ENCODE results near the gene FGD3.
"Not testable (repeated sequence)": the region's sequence is repeated elsewhere in the genome, so short reads cannot be mapped to it uniquely, and the experiment has no call there.

FGD3 gene

GRCh38 chr9:92988215-92988768 lies 41.0 kb downstream of the FGD3 start:
- H3K27ac ChIP-seq (ENCODE audit: poor library complexity, severe bottlenecking) = peak overlapping the region; percentile 30

DNA sequence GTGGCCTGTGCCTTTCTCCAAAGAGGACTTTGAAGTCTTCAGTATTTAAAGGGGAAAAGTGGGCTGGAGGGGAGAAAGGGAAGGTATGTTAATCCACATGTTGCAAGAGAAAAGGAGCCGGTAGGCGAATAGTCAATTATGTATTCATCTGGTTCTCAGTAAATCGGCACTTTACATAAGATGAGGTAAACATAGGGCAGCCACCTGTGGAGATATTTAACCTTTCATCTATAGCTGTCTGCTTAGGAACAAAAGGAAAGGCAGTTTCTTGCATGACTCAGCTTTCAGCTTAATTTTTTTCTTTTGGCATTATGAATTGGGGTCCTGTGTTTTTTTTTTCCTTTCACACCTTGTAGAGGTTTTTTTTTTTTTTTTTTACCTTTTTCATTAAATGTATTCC lies 42.2 kb downstream of the FGD3 start:
- no peak for ATAC-seq (ENCODE audit: low read depth)
- DNase-seq (ENCODE audit: low spot score) = no peak

More at GRCh38 chr9:92988215-92988768, 41.0 kb downstream of the FGD3 start:
- Histone ChIP-seq H3K4me1 (ENCODE audit: insufficient read depth, poor library complexity, severe bottlenecking) (peaks cover 7% of the 10 kb centered on the region), H3K9me3 (ENCODE audit: severe bottlenecking) (peaks cover 12% of the 10 kb centered on the region), H3K4me3 (ENCODE audit: severe bottlenecking) (no peak overlapping the region), H3K27me3 (ENCODE audit: insufficient read depth, poor library complexity, severe bottlenecking) (no peaks in the 10 kb centered on the region), H3K36me3 (ENCODE audit: low read depth) (no peaks in the 10 kb centered on the region)
- ATAC-seq (ENCODE audit: low read depth) (peak; percentile 83), DNase-seq (ENCODE audit: low spot score) (no peak)
- TF ChIP-seq CTCF (IDR thresholded peaks at IDR 0.05; ENCODE audit: poor library complexity, severe bottlenecking) = no peak

DNA sequence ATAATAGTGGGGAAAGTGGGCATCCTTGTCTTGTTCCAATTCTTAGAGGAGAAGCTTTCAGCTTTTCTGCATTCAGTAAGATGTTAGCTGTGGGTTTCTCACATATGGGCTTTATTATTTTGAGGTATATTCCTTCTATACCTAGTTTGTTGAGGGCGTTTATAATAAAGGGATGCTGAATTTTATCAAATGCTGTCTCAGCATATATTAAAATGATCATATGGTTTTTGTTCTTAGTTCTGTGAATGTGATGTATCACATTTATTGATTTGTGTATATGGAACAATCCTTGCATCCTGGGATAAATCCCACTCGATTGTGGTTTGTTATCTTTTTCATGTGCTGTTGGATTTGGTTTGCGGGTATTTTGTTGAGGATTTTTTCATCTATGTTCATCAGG lies 43.1 kb downstream of the FGD3 start:
- Histone ChIP-seq H3K9me3 (ENCODE audit: severe bottlenecking) (no peaks in the 10 kb centered on the region), H3K36me3 (ENCODE audit: low read depth) (no peaks in the 10 kb centered on the region), H3K4me3 (ENCODE audit: severe bottlenecking) (no peak overlapping the region), H3K4me1 (ENCODE audit: insufficient read depth, poor library complexity, severe bottlenecking) (peaks cover 7% of the 10 kb centered on the region), H3K27me3 (ENCODE audit: insufficient read depth, poor library complexity, severe bottlenecking) (no peaks in the 10 kb centered on the region), H3K27ac (ENCODE audit: poor library complexity, severe bottlenecking) (no peak overlapping the region)
- ATAC-seq (ENCODE audit: low read depth) = no peak
- no peak for TF ChIP-seq CTCF (IDR thresholded peaks at IDR 0.05; ENCODE audit: poor library complexity, severe bottlenecking)
- DNase-seq (ENCODE audit: low spot score) = no peak

More for the DNA sequence above, 42.2 kb downstream of the FGD3 start:
- H3K4me1 ChIP-seq (ENCODE audit: insufficient read depth, poor library complexity, severe bottlenecking) = peaks cover 7% of the 10 kb centered on the region
- TF ChIP-seq CTCF (IDR thresholded peaks at IDR 0.05; ENCODE audit: poor library complexity, severe bottlenecking) = no peak
- H3K27ac ChIP-seq (ENCODE audit: poor library complexity, severe bottlenecking) = no peak overlapping the region
- no peaks in the 10 kb centered on the region for H3K36me3 ChIP-seq (ENCODE audit: low read depth)
- H3K27me3 ChIP-seq (ENCODE audit: insufficient read depth, poor library complexity, severe bottlenecking) = no peaks in the 10 kb centered on the region
- no peak overlapping the region for H3K4me3 ChIP-seq (ENCODE audit: severe bottlenecking)
- no peaks in the 10 kb centered on the region for H3K9me3 ChIP-seq (ENCODE audit: severe bottlenecking)

- TF ChIP-seq CTCF (IDR thresholded peaks at IDR 0.05; ENCODE audit: poor library complexity, severe bottlenecking) = no peak
- no peaks in the 10 kb centered on the region for H3K27me3 ChIP-seq (ENCODE audit: insufficient read depth, poor library complexity, severe bottlenecking)
- H3K9me3 ChIP-seq (ENCODE audit: severe bottlenecking) = no peaks in the 10 kb centered on the region
- no peak overlapping the region for H3K27ac ChIP-seq (ENCODE audit: poor library complexity, severe bottlenecking)
- H3K4me1 ChIP-seq (ENCODE audit: insufficient read depth, poor library complexity, severe bottlenecking) = peaks cover 7% of the 10 kb centered on the region
- ATAC-seq (ENCODE audit: low read depth) (no peak), DNase-seq (ENCODE audit: low spot score) (no peak)
- H3K36me3 ChIP-seq (ENCODE audit: low read depth) = no peaks in the 10 kb centered on the region
- no peak overlapping the region for H3K4me3 ChIP-seq (ENCODE audit: severe bottlenecking)
Measured at GRCh38 chr9:92992549-92992948, 45.2 kb downstream of the FGD3 start.

GRCh38 chr9:92998871-92999270 lies 51.5 kb downstream of the FGD3 start:
- not testable (repeated sequence) for H3K27me3 ChIP-seq (ENCODE audit: insufficient read depth, poor library complexity, severe bottlenecking); H3K36me3 ChIP-seq (ENCODE audit: low read depth); H3K4me3 ChIP-seq (ENCODE audit: severe bottlenecking); DNase-seq (ENCODE audit: low spot score); H3K4me1 ChIP-seq (ENCODE audit: insufficient read depth, poor library complexity, severe bottlenecking); ATAC-seq (ENCODE audit: low read depth); H3K9me3 ChIP-seq (ENCODE audit: severe bottlenecking); H3K27ac ChIP-seq (ENCODE audit: poor library complexity, severe bottlenecking)

Data from RWPE2 (cell line).